GM19240 (cell line): ENCODE data around the gene TEX2.
"Not testable (repeated sequence)": the region's sequence is repeated elsewhere in the genome, so short reads cannot be mapped to it uniquely, and the experiment has no call there.

Experiments used
- DNase-seq: peaks from one replicate; pipeline ENCODE4 v3.0.0; 2011; ENCODE audit warnings: low spot score; ENCODE audit not compliant: insufficient read length

TEX2 gene

GRCh38 chr17:64240261-64240740 lies 22.8 kb downstream of the TEX2 start:
- DNase-seq = no peak

- DNase-seq = not testable (repeated sequence)
Observed at GRCh38 chr17:64238449-64238848, 24.6 kb downstream of the TEX2 start.

- DNase-seq = no peak
Observed at GRCh38 chr17:64236827-64237403, 26.1 kb downstream of the TEX2 start.

- DNase-seq = no peak
Observed at GRCh38 chr17:64234961-64235360, 28.1 kb downstream of the TEX2 start.

- no peak for DNase-seq
Observed at GRCh38 chr17:64232466-64233262, 30.4 kb downstream of the TEX2 start.

- DNase-seq = no peak
Observed at GRCh38 chr17:64231567-64232141, 31.4 kb downstream of the TEX2 start.

GRCh38 chr17:64230791-64231408 lies 32.2 kb downstream of the TEX2 start:
- no peak for DNase-seq

GRCh38 chr17:64229815-64230728 lies 33.0 kb downstream of the TEX2 start:
- no peak for DNase-seq

GRCh38 chr17:64226132-64226531 lies 36.9 kb downstream of the TEX2 start:
- DNase-seq = no peak

- DNase-seq = no peak
Observed at GRCh38 chr17:64225410-64225809, 37.6 kb downstream of the TEX2 start.

- no peak for DNase-seq
Observed at GRCh38 chr17:64223931-64224629, 39.0 kb downstream of the TEX2 start.

GRCh38 chr17:64223283-64223682 lies 39.8 kb downstream of the TEX2 start:
- no peak for DNase-seq

GRCh38 chr17:64221679-64222078 lies 41.4 kb downstream of the TEX2 start:
- no peak for DNase-seq

- DNase-seq = not testable (repeated sequence)
Observed at GRCh38 chr17:64220604-64221003, 42.5 kb downstream of the TEX2 start.

GRCh38 chr17:64219571-64219970 lies 43.5 kb downstream of the TEX2 start:
- DNase-seq = no peak

GRCh38 chr17:64218066-64218465 lies 45.0 kb downstream of the TEX2 start:
- peak; percentile 38 for DNase-seq

GRCh38 chr17:64217249-64217691 lies 45.8 kb downstream of the TEX2 start:
- no peak for DNase-seq

- peak; percentile 11 for DNase-seq
Observed at GRCh38 chr17:64216338-64217248, 46.5 kb downstream of the TEX2 start.

- no peak for DNase-seq
Observed at GRCh38 chr17:64216000-64216337, 47.1 kb downstream of the TEX2 start.
